Measurements from ENCODE around the gene PODXL.

The PODXL gene

GRCh38 chr7:131497454-131497853 lies 59.0 kb downstream of the PODXL start:
- TF ChIP-seq ZBTB7A (IDR thresholded peaks at IDR 0.05; ENCODE audit: low read depth) (no peak), RAD21 (IDR thresholded peaks at IDR 0.05; ENCODE audit: low read depth) (no peak), CEBPB (IDR thresholded peaks at IDR 0.05) (no peak), CREB1 (IDR thresholded peaks at IDR 0.05; ENCODE audit: low read depth) (no peak), YY1 (IDR thresholded peaks at IDR 0.05; ENCODE audit: low read depth) (no peak), EP300 (IDR thresholded peaks at IDR 0.05; ENCODE audit: borderline replicate concordance) (no peak)
- TF ChIP-seq, protein P1, sequence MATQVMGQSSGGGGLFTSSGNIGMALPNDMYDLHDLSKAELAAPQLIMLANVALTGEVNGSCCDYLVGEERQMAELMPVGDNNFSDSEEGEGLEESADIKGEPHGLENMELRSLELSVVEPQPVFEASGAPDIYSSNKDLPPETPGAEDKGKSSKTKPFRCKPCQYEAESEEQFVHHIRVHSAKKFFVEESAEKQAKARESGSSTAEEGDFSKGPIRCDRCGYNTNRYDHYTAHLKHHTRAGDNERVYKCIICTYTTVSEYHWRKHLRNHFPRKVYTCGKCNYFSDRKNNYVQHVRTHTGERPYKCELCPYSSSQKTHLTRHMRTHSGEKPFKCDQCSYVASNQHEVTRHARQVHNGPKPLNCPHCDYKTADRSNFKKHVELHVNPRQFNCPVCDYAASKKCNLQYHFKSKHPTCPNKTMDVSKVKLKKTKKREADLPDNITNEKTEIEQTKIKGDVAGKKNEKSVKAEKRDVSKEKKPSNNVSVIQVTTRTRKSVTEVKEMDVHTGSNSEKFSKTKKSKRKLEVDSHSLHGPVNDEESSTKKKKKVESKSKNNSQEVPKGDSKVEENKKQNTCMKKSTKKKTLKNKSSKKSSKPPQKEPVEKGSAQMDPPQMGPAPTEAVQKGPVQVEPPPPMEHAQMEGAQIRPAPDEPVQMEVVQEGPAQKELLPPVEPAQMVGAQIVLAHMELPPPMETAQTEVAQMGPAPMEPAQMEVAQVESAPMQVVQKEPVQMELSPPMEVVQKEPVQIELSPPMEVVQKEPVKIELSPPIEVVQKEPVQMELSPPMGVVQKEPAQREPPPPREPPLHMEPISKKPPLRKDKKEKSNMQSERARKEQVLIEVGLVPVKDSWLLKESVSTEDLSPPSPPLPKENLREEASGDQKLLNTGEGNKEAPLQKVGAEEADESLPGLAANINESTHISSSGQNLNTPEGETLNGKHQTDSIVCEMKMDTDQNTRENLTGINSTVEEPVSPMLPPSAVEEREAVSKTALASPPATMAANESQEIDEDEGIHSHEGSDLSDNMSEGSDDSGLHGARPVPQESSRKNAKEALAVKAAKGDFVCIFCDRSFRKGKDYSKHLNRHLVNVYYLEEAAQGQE (IDR thresholded peaks at IDR 0.05; ENCODE audit: low read depth) = no peak

DNA sequence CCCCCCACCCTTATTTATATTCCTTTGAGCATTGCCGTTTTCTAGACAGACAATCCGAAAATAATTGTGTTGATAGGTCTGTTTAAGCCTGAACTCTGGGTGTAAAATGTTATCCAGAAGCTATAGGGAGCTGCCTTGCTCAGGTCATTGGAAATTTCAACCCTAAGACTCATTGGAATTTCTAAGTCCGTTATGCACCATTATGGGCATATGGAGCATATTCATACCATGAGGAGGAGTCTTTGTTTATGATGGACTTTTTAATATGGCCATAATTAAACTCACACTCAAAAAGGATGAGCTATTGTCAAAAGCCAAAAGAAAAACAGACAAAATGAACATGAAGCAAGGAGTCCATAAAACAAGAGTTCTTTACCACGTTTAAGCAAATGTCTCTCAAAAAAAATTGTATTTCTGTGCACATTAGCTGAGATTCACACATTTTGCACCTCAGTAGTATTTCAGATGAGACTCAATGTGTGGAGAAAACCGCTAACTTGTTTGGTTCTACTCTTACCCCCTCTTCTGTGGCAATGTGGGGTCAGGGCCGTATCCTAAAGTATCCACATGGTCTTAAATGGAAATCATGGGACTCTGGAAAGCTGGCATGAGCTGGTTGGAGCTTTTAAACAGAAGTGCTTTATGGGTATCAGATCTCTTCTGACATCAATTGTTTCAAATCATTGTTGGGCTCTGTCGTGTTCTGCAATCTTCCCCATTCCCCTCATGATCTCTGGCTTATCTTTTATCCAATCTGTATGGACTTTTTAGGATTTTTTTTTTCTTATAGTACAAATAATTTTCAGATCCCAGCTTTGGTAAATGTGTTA lies 60.5 kb downstream of the PODXL start:
- TF ChIP-seq TAF1 (IDR thresholded peaks at IDR 0.05; ENCODE audit: low read depth) = no peak
- TF ChIP-seq USF1 (IDR thresholded peaks at IDR 0.05) = no peak
- TF ChIP-seq CEBPB (IDR thresholded peaks at IDR 0.05) = no peak
- TF ChIP-seq EGR1 (IDR thresholded peaks at IDR 0.05) = no peak
- no peak for TF ChIP-seq TEAD4 (IDR thresholded peaks at IDR 0.05)

- TF ChIP-seq ZBTB7A (IDR thresholded peaks at IDR 0.05; ENCODE audit: low read depth) (no peak), CEBPB (IDR thresholded peaks at IDR 0.05) (no peak), TAF1 (IDR thresholded peaks at IDR 0.05; ENCODE audit: low read depth) (no peak), RAD21 (IDR thresholded peaks at IDR 0.05; ENCODE audit: low read depth) (no peak), CREB1 (IDR thresholded peaks at IDR 0.05; ENCODE audit: low read depth) (no peak), EP300 (IDR thresholded peaks at IDR 0.05; ENCODE audit: borderline replicate concordance) (no peak), EGR1 (IDR thresholded peaks at IDR 0.05) (no peak), YY1 (IDR thresholded peaks at IDR 0.05; ENCODE audit: low read depth) (no peak), USF1 (IDR thresholded peaks at IDR 0.05) (no peak), MAX (IDR thresholded peaks at IDR 0.05) (no peak), TEAD4 (IDR thresholded peaks at IDR 0.05) (no peak), FOXM1 (IDR thresholded peaks at IDR 0.05; ENCODE audit: borderline replicate concordance, low read depth) (no peak), TCF12 (IDR thresholded peaks at IDR 0.05; ENCODE audit: low read depth) (no peak), NFIC (IDR thresholded peaks at IDR 0.05) (no peak)
- TF ChIP-seq, protein P1 (IDR thresholded peaks at IDR 0.05; ENCODE audit: low read depth) = no peak
These were observed 62.2 kb downstream of the PODXL start for GRCh38 chr7:131494182-131494581.

GRCh38 chr7:131493581-131493980 lies 62.8 kb downstream of the PODXL start:
- no peak for TF ChIP-seq USF1 (IDR thresholded peaks at IDR 0.05)
- TF ChIP-seq NFIC (IDR thresholded peaks at IDR 0.05) = no peak
- TF ChIP-seq EGR1 (IDR thresholded peaks at IDR 0.05) = no peak
- TF ChIP-seq MAX (IDR thresholded peaks at IDR 0.05) = no peak
- no peak for TF ChIP-seq RAD21 (IDR thresholded peaks at IDR 0.05; ENCODE audit: low read depth)
- no peak for TF ChIP-seq ZBTB7A (IDR thresholded peaks at IDR 0.05; ENCODE audit: low read depth)
- no peak for TF ChIP-seq TAF1 (IDR thresholded peaks at IDR 0.05; ENCODE audit: low read depth)
- no peak for TF ChIP-seq CEBPB (IDR thresholded peaks at IDR 0.05)
- TF ChIP-seq, protein P1 (IDR thresholded peaks at IDR 0.05; ENCODE audit: low read depth) = no peak
- no peak for TF ChIP-seq TEAD4 (IDR thresholded peaks at IDR 0.05)
- TF ChIP-seq YY1 (IDR thresholded peaks at IDR 0.05; ENCODE audit: low read depth) = no peak
- no peak for TF ChIP-seq EP300 (IDR thresholded peaks at IDR 0.05; ENCODE audit: borderline replicate concordance)
- no peak for TF ChIP-seq TCF12 (IDR thresholded peaks at IDR 0.05; ENCODE audit: low read depth)

Measured in Ishikawa (cell line).